IMR-90 (cell line): ENCODE results near the gene SEC14L1. TPM values are rescaled to one million over a fixed set of nuclear protein-coding genes. Genes with fewer than 3 reads are reported as not detected.

ENCODE experiments used
- ATAC-seq: fragments of 200-7000 bp; cut with Tn5 transposase; 2 replicates; pipeline ENCODE4 v1.9.1; 2020; ENCODE audit warnings: low read depth, mild to moderate bottlenecking, moderate library complexity
- BruUV-seq: library from RNA; stranded (reverse); fragments of 400-500 nt; replicated peaks from 2 replicates; lab custom pipeline; 2021; lab: Mats Ljungman, UMichigan
- CTCF ChIA-PET: fragments of 300-600 bp; formaldehyde crosslinking; extraction: SDS; loops from one replicate; lab custom pipeline; 2021; ENCODE audit warnings: antibody characterized with exemption; lab: Yijun Ruan, JAX
- POLR2A ChIA-PET: fragments of 300-600 bp; sonication (Branson Sonifier 250); formaldehyde crosslinking; loops from one replicate; lab custom pipeline; 2022; ENCODE audit warnings: antibody characterized with exemption; ENCODE audit not compliant: unreplicated experiment; lab: Charles Lee
- DNase-seq: peaks from one replicate; pipeline ENCODE4 v3.0.0; 2013
- H2AFZ ChIP-seq: replicated peaks from 2 replicates; pipeline ENCODE3; 2013; ENCODE audit warnings: low read length, mild to moderate bottlenecking; ENCODE audit not compliant: poor library complexity
- H2AK5ac ChIP-seq: 2 replicates; pipeline ENCODE4 v1.6.1; 2013; ENCODE audit warnings: low read depth, low read length, inconsistent platforms
- H2AK9ac ChIP-seq: replicated peaks from 2 replicates; pipeline ENCODE3; 2013; ENCODE audit warnings: mild to moderate bottlenecking, low read depth, low read length, moderate library complexity; ENCODE audit not compliant: poor library complexity
- H2BK120ac ChIP-seq: 2 replicates; pipeline ENCODE4 v1.6.1; 2013; ENCODE audit warnings: low read depth, low read length, inconsistent platforms
- H2BK15ac ChIP-seq: 3 replicates; pipeline ENCODE4 v1.6.1; 2013; ENCODE audit warnings: low read depth, low read length, inconsistent platforms
- H2BK20ac ChIP-seq: 2 replicates; pipeline ENCODE4 v1.6.1; 2013; ENCODE audit warnings: low read depth, mild to moderate bottlenecking, inconsistent platforms, low read length, moderate library complexity
- H2BK5ac ChIP-seq: 2 replicates; pipeline ENCODE4 v1.6.1; 2013; ENCODE audit warnings: mild to moderate bottlenecking, low read depth, low read length, inconsistent platforms; ENCODE audit not compliant: poor library complexity, severe bottlenecking
- H3K14ac ChIP-seq: replicated peaks from 2 replicates; pipeline ENCODE4 v1.6.1; 2013; ENCODE audit warnings: low read depth, low read length, inconsistent platforms
- H3K18ac ChIP-seq: 2 replicates; pipeline ENCODE4 v1.6.1; 2013; ENCODE audit warnings: low read depth, low read length, control low read depth
- H3K23ac ChIP-seq: 2 replicates; pipeline ENCODE4 v1.6.1; 2013; ENCODE audit warnings: low read depth, low read length, inconsistent platforms
- H3K27ac ChIP-seq: 2 replicates; pipeline ENCODE4 v1.5.1; 2013; ENCODE audit warnings: mild to moderate bottlenecking, control low read depth, low read length; ENCODE audit not compliant: insufficient read depth
- H3K27me3 ChIP-seq: 2 replicates; pipeline ENCODE4 v1.6.1; 2013; ENCODE audit warnings: low read length; ENCODE audit not compliant: control insufficient read depth, insufficient read depth
- H3K36me3 ChIP-seq: 2 replicates; pipeline ENCODE4 v1.6.1; 2013; ENCODE audit warnings: low read length, mixed read lengths; ENCODE audit not compliant: control insufficient read depth, insufficient read depth
- H3K4ac ChIP-seq: 2 replicates; pipeline ENCODE4 v1.6.1; 2013; ENCODE audit warnings: low read depth, low read length, inconsistent platforms
- H3K4me1 ChIP-seq: 2 replicates; pipeline ENCODE4 v1.6.1; 2013; ENCODE audit warnings: low read length, mixed read lengths; ENCODE audit not compliant: control insufficient read depth, insufficient read depth
- H3K4me2 ChIP-seq: 2 replicates; pipeline ENCODE4 v1.6.1; 2013; ENCODE audit warnings: low read depth, mild to moderate bottlenecking, control low read depth, low read length, moderate library complexity
- H3K4me3 ChIP-seq: 2 replicates; pipeline ENCODE4 v1.5.1; 2013; ENCODE audit warnings: low read depth, mild to moderate bottlenecking, control low read depth, low read length, moderate library complexity; ENCODE audit not compliant: insufficient read depth
- H3K56ac ChIP-seq: 2 replicates; pipeline ENCODE4 v1.6.1; 2013; ENCODE audit warnings: low read length, inconsistent platforms; ENCODE audit not compliant: insufficient read depth; ENCODE audit errors: extremely low read depth
- H3K79me1 ChIP-seq, 2 experiments: 2 replicates each; pipeline ENCODE4 v1.6.1; 2013; ENCODE audit warnings: low read length in 2 of 2, inconsistent platforms in 1 of 2, low read depth in 1 of 2
- H3K9ac ChIP-seq: 2 replicates; pipeline ENCODE4 v1.6.1; 2013; ENCODE audit warnings: low read depth, low read length, control low read depth
- H3K9me1 ChIP-seq: 2 replicates; pipeline ENCODE4 v1.6.1; 2013; ENCODE audit warnings: low read length, inconsistent platforms; ENCODE audit not compliant: insufficient read depth
- H3K9me3 ChIP-seq: 2 replicates; pipeline ENCODE4 v1.6.1; 2013; ENCODE audit warnings: low read length; ENCODE audit not compliant: control insufficient read depth, insufficient read depth
- H4K20me1 ChIP-seq: 2 replicates; pipeline ENCODE4 v1.6.1; 2013; ENCODE audit warnings: low read length, inconsistent platforms; ENCODE audit not compliant: insufficient read depth
- H4K5ac ChIP-seq: 2 replicates; pipeline ENCODE4 v1.6.1; 2013; ENCODE audit warnings: mild to moderate bottlenecking, low read depth, low read length, control low read depth
- H4K8ac ChIP-seq, 2 experiments: 2 replicates each; pipeline ENCODE4 v1.6.1; 2013; ENCODE audit warnings: low read depth in 2 of 2, low read length in 2 of 2, control low read depth in 1 of 2, inconsistent platforms in 1 of 2
- H4K91ac ChIP-seq: 2 replicates; pipeline ENCODE4 v1.6.1; 2013; ENCODE audit warnings: low read depth, low read length, inconsistent platforms; ENCODE audit not compliant: insufficient read depth
- BHLHE40 ChIP-seq: fragments of 150-350 bp; IDR thresholded peaks from 2 replicates; pipeline ENCODE4 v1.6.1; 2016; ENCODE audit warnings: mild to moderate bottlenecking, low read depth, low read length
- CHD1 ChIP-seq: IDR thresholded peaks from 2 replicates; pipeline ENCODE4 v1.6.1; 2012; ENCODE audit warnings: low read depth, low read length, improper control_type of control experiment
- FOS ChIP-seq: fragments of 150-350 bp; IDR thresholded peaks from 2 replicates; pipeline ENCODE4 v1.6.1; 2016; ENCODE audit warnings: low read depth, low read length
- MAFK ChIP-seq: IDR thresholded peaks from 2 replicates; pipeline ENCODE4 v1.6.1; 2012; ENCODE audit warnings: low read depth, low read length, improper control_type of control experiment
- MXI1 ChIP-seq: IDR thresholded peaks from 2 replicates; pipeline ENCODE4 v1.6.1; 2012; ENCODE audit warnings: low read depth, mild to moderate bottlenecking, low read length, moderate library complexity, borderline replicate concordance
- NFE2L2 ChIP-seq: fragments of 150-350 bp; IDR thresholded peaks from 2 replicates; pipeline ENCODE4 v1.6.1; 2016; ENCODE audit warnings: low read depth, mild to moderate bottlenecking, low read length
- RCOR1 ChIP-seq: IDR thresholded peaks from 2 replicates; pipeline ENCODE4 v1.6.1; 2012; ENCODE audit warnings: mild to moderate bottlenecking, low read length, improper control_type of control experiment; ENCODE audit not compliant: insufficient replicate concordance
- RFX5 ChIP-seq: IDR thresholded peaks from 2 replicates; pipeline ENCODE4 v1.8.0; 2012; ENCODE audit warnings: low read depth, mild to moderate bottlenecking, low read length, moderate library complexity
- SMC3 ChIP-seq: fragments of 150-350 bp; IDR thresholded peaks from 2 replicates; pipeline ENCODE4 v1.6.1; 2016; ENCODE audit warnings: low read depth, mild to moderate bottlenecking, antibody characterized with exemption, low read length, moderate library complexity
- WGBS, 2 experiments: methylation state at CpG; one replicate each; pipeline versions ENCODE4 v1.1.5 to v1.1.7; 2013; ENCODE audit warnings: missing lambda C conversion rate in 2 of 2; ENCODE audit not compliant: insufficient read length in 1 of 2; ENCODE audit errors: extremely low coverage in 2 of 2; 5-methylcytosine and 5-hydroxymethylcytosine counted together
- dilution Hi-C: fragments of 300-500 bp; cut with HindIII; formaldehyde crosslinking; loops from one replicate; pipeline ENCODE4 v1.14.3; 2018; ENCODE audit warnings: low sequenced_read_pairs; ENCODE audit not compliant: unreplicated experiment
- in situ Hi-C: fragments of 300-500 bp; cut with MboI; formaldehyde crosslinking; loops from 3 replicates; pipeline ENCODE4 v1.14.3; 2019; ENCODE audit warnings: low sequenced_read_pairs, inconsistent platforms, mixed read lengths
- intact Hi-C: fragments of 100-400 bp; cut with micrococcal nuclease; formaldehyde crosslinking; loops from 2 replicates; pipeline ENCODE4 v1.10.0; 2022
- polyA plus RNA-seq, 3 experiments: library from polyadenylated mRNA; depleted of rRNA; stranded (reverse); fragments of >200 nt; gene quantifications; 2 replicates each; pipeline ENCODE4 v1.2.3, GENCODE V29; 2012; ENCODE audit warnings: low replicate concordance in 1 of 3
- total RNA-seq: library from RNA; depleted of rRNA; stranded (reverse); fragments of >200 nt; gene quantifications from 2 replicates; pipeline ENCODE4 v1.2.3, GENCODE V29; 2012
- TF ChIP-seq, protein P1 (sequence below): fragments of 150-350 bp; IDR thresholded peaks from 2 replicates; pipeline ENCODE4 v1.6.1; 2016; ENCODE audit warnings: low read depth, mild to moderate bottlenecking, low read length, moderate library complexity, borderline replicate concordance

The SEC14L1 gene
- total and polyA plus RNA-seq, 2 of the 4 experiments (the other 2 are of a cell fraction) = 24.9 to 35.8 TPM

DNA sequence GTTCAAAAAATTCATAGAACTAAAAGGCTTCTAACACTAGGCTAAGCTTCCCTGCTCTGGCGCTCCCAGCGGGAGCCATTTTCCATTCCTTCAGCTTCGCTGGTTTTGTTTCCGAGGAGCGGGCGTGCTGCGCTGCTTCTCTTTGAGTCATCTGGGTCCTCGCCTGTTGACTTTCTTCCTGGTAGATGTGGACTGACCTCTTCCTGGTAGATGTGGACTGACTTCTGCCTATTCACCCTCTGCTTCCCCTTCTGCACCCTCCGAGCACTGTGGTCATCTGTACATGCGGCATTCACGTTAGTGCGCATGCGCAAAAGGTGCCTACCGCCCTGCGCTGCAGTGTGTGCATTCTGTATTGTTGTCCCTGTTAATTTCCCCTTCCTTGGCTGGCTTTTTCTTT lies 40.8 kb upstream of the SEC14L1 start (continued):
- TF ChIP-seq BHLHE40 = no peak
- TF ChIP-seq SMC3 = no peak
- TF ChIP-seq MAFK = no peak

DNA sequence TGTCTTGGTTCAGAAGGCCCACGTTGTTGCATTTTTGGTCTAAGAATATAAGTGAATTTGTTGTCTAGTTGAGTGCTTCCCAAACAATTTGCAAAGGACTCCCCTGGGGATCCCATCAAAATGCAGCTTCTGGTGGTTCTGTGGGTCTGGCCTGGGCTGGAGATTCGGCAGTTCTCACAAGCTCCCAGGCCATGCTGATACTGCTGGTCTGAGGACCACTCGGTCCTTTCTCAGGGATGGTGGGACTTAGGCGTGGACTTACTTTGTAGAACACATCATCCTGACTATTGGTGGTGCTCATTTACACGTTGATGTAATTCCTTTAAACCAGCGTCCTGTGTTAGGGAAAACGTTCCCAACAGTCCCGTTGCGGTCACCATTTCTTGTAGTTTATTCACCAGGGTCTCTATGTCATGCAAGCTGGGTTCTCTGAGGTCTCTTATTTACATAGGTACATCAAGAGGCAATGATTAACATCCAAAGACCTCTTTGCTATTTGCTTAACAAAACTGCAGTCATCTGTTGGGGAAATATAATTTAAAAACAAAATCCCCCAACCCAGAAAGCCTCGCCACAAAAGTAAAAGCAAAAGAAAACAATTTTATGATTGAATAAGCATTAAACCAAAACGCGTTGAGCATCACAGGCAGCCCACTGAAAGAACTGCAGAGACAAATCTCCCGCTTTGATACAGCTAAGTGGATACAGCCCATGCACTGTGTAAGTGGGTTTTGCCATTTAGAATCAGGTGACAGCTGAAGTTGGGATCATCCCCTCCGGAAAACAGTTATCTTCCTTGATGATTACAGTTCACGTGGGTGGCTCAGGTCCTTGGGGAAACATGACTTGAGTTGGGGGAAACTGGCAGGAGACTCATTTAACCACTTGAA lies 39.0 kb upstream of the SEC14L1 start:
- H2BK20ac ChIP-seq = no peak overlapping the region
- H3K9ac ChIP-seq = no peak overlapping the region
- no peak overlapping the region for H3K23ac ChIP-seq
- H3K18ac ChIP-seq = no peak overlapping the region
- no peak overlapping the region for H2AFZ ChIP-seq
- H2BK120ac ChIP-seq = no peak overlapping the region
- intact Hi-C loops = no loop called here
- H2BK15ac ChIP-seq = no peak overlapping the region
- peaks cover 0 to 9% of the 10 kb centered on the region in 2 experiments; a peak in 1 of 4 replicates for H3K79me1 ChIP-seq
- ATAC-seq (no peak), DNase-seq (no peak)
- peak overlapping the region; percentile 81 for H2AK9ac ChIP-seq
- no peak overlapping the region for H4K5ac ChIP-seq
- POLR2A ChIA-PET = no interaction called here
- CTCF ChIA-PET = no interaction called here
- no peaks in the 10 kb centered on the region for H3K27me3 ChIP-seq
- dilution Hi-C loops = no loop called here
- H3K27ac ChIP-seq = no peak overlapping the region
- no peak overlapping the region for H3K4me3 ChIP-seq
- TF ChIP-seq RFX5 = no peak
- no peak for TF ChIP-seq RCOR1
- TF ChIP-seq SMC3 = no peak
- TF ChIP-seq, protein P1, sequence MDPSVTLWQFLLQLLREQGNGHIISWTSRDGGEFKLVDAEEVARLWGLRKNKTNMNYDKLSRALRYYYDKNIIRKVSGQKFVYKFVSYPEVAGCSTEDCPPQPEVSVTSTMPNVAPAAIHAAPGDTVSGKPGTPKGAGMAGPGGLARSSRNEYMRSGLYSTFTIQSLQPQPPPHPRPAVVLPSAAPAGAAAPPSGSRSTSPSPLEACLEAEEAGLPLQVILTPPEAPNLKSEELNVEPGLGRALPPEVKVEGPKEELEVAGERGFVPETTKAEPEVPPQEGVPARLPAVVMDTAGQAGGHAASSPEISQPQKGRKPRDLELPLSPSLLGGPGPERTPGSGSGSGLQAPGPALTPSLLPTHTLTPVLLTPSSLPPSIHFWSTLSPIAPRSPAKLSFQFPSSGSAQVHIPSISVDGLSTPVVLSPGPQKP = no peak
- TF ChIP-seq NFE2L2 = no peak
- no peak for TF ChIP-seq CHD1
- no peak for TF ChIP-seq FOS
- TF ChIP-seq MXI1 = no peak
- H3K4ac ChIP-seq = no peak overlapping the region
- H4K91ac ChIP-seq = no peak overlapping the region
- no peak overlapping the region for H3K14ac ChIP-seq
- H4K8ac ChIP-seq = no peak overlapping the region
- no peak overlapping the region for H2BK5ac ChIP-seq
- peaks cover 7% of the 10 kb centered on the region for H3K9me1 ChIP-seq
- H4K20me1 ChIP-seq = no peaks in the 10 kb centered on the region; the same call in 1 of the 2 replicates
- no peaks in the 10 kb centered on the region for H3K36me3 ChIP-seq
- BruUV-seq = no TSS peak
- in situ Hi-C loops = no loop called here
- no peak overlapping the region for H3K56ac ChIP-seq
- H3K9me3 ChIP-seq = no peaks in the 10 kb centered on the region
- no peak overlapping the region for H3K4me2 ChIP-seq
- peaks cover 5% of the 10 kb centered on the region; the same call in 1 of the 2 replicates for H3K4me1 ChIP-seq
- WGBS, 2 experiments = 93% methylated on average over 5 of the region's 15 CpGs; no CpG with 5 or more reads in 1 of the 2 experiments
- no peak overlapping the region; the same call in 1 of the 2 replicates for H2AK5ac ChIP-seq
